Ovary (tissue), 3 donors: ENCODE data around the gene PSMA6.

Source experiments
- CTCF ChIP-seq, 3 donors: fragments of 450-650 bp in 2 of 3; fragments of 200-600 bp in 1 of 3; IDR thresholded peaks; one replicate each; pipeline versions ENCODE4 v1.5.1 to v1.8.0; 2016 to 2022; ENCODE audit warnings: antibody characterized with exemption in 3 of 3, mild to moderate bottlenecking in 1 of 3
- EP300 ChIP-seq: sonication (generic); formaldehyde crosslinking; IDR thresholded peaks from one replicate; pipeline ENCODE4 v1.6.1; 2017; ENCODE audit warnings: antibody characterized with exemption
- POLR2A ChIP-seq: fragments of 450-650 bp; IDR thresholded peaks from one replicate; pipeline ENCODE4 v1.6.1; 2017; ENCODE audit warnings: antibody characterized with exemption, mild to moderate bottlenecking, moderate library complexity
- donor health status: DM: no; HTN: no; CAD: no.

DNA sequence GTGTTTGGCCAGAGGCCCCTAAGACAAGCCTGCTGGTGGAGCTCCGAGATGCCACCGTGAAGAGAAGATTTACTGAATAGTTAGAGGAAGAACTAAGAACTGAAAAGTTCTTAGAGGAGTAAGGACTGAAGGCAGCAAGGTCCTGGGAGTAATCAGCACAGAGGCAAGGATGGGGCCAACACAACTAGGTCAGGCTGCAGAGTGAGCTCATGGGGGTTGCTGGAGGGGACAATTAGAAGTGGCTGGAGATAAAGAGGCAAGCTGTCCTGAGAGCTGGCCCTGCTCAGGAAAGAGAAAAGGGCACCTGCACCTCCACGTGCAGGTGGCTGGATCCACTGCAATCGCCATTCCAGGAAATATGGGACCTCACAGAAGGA lies 59.7 kb downstream of the PSMA6 start:
- no peak for TF ChIP-seq CTCF (IDR thresholded peaks at IDR 0.05)
- no peak for TF ChIP-seq POLR2A
- no peak for TF ChIP-seq EP300
